GM19025 (cell line): ENCODE data around the gene NR1H4.
"Not testable (repeated sequence)": the region's sequence is repeated elsewhere in the genome, so short reads cannot be mapped to it uniquely, and the experiment has no call there.

Experiments
- ATAC-seq: cut with Tn5 transposase; IDR thresholded peaks from one replicate; pipeline ENCODE4 v1.9.1; 2021; ENCODE audit warnings: mild to moderate bottlenecking, low read depth, moderate library complexity; ENCODE audit not compliant: unreplicated experiment

NR1H4 gene

GRCh38 chr12:100468126-100468525 lies 5.5 kb upstream of the NR1H4 start:
- ATAC-seq = no peak

- no peak for ATAC-seq
Measured at GRCh38 chr12:100472325-100472724, 1.3 kb upstream of the NR1H4 start.

GRCh38 chr12:100473050-100473715 lies 483 bp upstream of the NR1H4 start:
- no peak for ATAC-seq

GRCh38 chr12:100474617-100475016 lies 951 bp downstream of the NR1H4 start:
- ATAC-seq = no peak

GRCh38 chr12:100476013-100476751 lies 2.5 kb downstream of the NR1H4 start:
- ATAC-seq = no peak

- no peak for ATAC-seq
Measured at GRCh38 chr12:100481021-100481420, 7.4 kb downstream of the NR1H4 start.

- no peak for ATAC-seq
Measured at GRCh38 chr12:100484183-100484886, 10.7 kb downstream of the NR1H4 start.

GRCh38 chr12:100484891-100485471 lies 11.3 kb downstream of the NR1H4 start:
- no peak for ATAC-seq

- ATAC-seq = no peak
Measured at GRCh38 chr12:100485983-100486382, 12.3 kb downstream of the NR1H4 start.

GRCh38 chr12:100489251-100489820 lies 15.7 kb downstream of the NR1H4 start:
- no peak for ATAC-seq

GRCh38 chr12:100490056-100490455 lies 16.4 kb downstream of the NR1H4 start:
- no peak for ATAC-seq

- no peak for ATAC-seq
Measured at GRCh38 chr12:100491104-100491503, 17.4 kb downstream of the NR1H4 start.

- no peak for ATAC-seq
Measured at GRCh38 chr12:100493396-100494012, 19.8 kb downstream of the NR1H4 start.

GRCh38 chr12:100494026-100494425 lies 20.4 kb downstream of the NR1H4 start:
- no peak for ATAC-seq

- no peak for ATAC-seq
Measured at GRCh38 chr12:100494538-100494937, 20.9 kb downstream of the NR1H4 start.

- ATAC-seq = no peak
Measured at GRCh38 chr12:100497105-100497795, 23.6 kb downstream of the NR1H4 start.

GRCh38 chr12:100498141-100498540 lies 24.5 kb downstream of the NR1H4 start:
- ATAC-seq = no peak

GRCh38 chr12:100499416-100499815 lies 25.8 kb downstream of the NR1H4 start:
- ATAC-seq = no peak

GRCh38 chr12:100502718-100503117 lies 29.1 kb downstream of the NR1H4 start:
- ATAC-seq = not testable (repeated sequence)

GRCh38 chr12:100503228-100503628 lies 29.6 kb downstream of the NR1H4 start:
- no peak for ATAC-seq
